Right lung (tissue), 5 donors: ENCODE results near the gene SOX6. TPM values are rescaled to one million over a fixed set of nuclear protein-coding genes. Genes with fewer than 3 reads are reported as not detected.

Source experiments
- DNase-seq, 2 donors: peaks; one replicate each; pipeline ENCODE4 v3.0.0-alpha.2; 2013
- polyA plus RNA-seq, 5 donors: library from polyadenylated mRNA; unstranded; fragments of 120-200 nt; gene quantifications; one replicate each; pipeline versions ENCODE4 v1.2.1 to v1.2.3, GENCODE V29; 2013; ENCODE audit warnings: inconsistent platforms in 1 of 5, low replicate concordance in 1 of 5; ENCODE audit not compliant: insufficient read length in 5 of 5, insufficient read depth in 1 of 5

SOX6 gene
- polyA plus RNA-seq, 5 donors = 9.5 to 18.8 (median 17.2) TPM

- no peak for DNase-seq
Observed at GRCh38 chr11:16318320-16318719, 38.0 kb downstream of the SOX6 start.

- DNase-seq = no peak
Observed at GRCh38 chr11:16317712-16318111, 38.6 kb downstream of the SOX6 start.

GRCh38 chr11:16313846-16314245 lies 42.5 kb downstream of the SOX6 start:
- no peak for DNase-seq

- no peak for DNase-seq
Observed at GRCh38 chr11:16312233-16312765, 44.0 kb downstream of the SOX6 start.

GRCh38 chr11:16311831-16312230 lies 44.5 kb downstream of the SOX6 start:
- DNase-seq = no peak

- DNase-seq = no peak
Observed at GRCh38 chr11:16310943-16311342, 45.4 kb downstream of the SOX6 start.

DNA sequence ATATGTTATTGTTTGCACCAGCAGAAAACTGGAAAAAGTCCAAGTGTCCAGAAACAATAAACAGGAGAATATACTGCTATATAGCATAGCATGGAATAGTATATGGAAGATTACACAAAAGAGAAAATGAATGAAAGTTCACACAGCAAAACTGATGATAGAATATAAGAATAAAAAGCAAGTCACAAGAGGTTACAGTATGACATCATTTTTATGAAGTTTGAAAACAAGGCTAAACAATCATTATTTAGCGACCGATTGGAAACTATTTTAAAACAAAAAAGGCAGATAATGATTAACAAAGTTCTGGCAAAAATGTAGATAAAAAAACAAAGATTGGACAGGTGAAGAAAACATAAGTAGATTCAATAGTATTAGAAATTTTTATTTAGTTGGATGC lies 47.1 kb downstream of the SOX6 start:
- DNase-seq = no peak

- no peak for DNase-seq
Observed at GRCh38 chr11:16301462-16301861, 54.9 kb downstream of the SOX6 start.

GRCh38 chr11:16299884-16300782 lies 56.2 kb downstream of the SOX6 start:
- DNase-seq = no peak

DNA sequence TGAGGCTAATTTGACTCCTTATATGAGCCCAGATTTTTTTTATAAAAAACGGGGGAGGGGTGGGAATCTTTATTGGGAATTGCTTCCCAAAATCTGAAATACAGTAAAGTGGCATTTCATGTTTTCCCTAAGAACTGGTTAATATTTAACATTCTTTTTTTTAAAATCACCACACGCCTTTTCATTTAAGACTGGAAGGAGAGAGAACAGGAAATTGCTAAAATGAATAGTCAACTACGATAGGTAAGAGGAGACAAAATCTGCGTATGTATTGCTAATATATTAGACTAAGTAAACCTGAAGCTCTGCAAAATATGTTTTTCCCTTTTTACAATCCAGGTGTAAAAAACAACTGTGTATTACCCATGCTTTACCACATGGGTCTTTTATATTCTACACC lies 57.0 kb downstream of the SOX6 start:
- no peak for DNase-seq

GRCh38 chr11:16297332-16297731 lies 59.0 kb downstream of the SOX6 start:
- DNase-seq = no peak

DNA sequence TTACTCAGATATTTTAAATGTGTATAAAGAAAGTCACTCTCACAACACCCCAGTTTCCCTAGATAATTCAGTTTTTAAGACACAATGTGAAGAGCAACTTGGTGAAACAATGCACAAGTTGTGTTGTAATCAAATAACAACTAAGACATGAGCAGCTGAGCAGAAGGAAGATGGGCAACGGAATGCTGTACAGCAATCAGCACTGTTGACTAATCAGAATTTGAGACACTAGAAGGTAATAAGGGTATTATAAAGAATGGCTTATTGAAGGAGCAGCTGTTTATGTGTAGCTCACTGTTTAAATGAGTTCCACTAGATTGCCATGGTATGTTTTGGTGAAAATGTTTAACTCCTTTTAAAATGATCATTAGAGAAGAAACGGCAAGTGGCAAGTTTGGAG lies 60.1 kb downstream of the SOX6 start:
- DNase-seq = no peak

- no peak for DNase-seq
Observed at GRCh38 chr11:16295592-16295991, 60.8 kb downstream of the SOX6 start.

DNA sequence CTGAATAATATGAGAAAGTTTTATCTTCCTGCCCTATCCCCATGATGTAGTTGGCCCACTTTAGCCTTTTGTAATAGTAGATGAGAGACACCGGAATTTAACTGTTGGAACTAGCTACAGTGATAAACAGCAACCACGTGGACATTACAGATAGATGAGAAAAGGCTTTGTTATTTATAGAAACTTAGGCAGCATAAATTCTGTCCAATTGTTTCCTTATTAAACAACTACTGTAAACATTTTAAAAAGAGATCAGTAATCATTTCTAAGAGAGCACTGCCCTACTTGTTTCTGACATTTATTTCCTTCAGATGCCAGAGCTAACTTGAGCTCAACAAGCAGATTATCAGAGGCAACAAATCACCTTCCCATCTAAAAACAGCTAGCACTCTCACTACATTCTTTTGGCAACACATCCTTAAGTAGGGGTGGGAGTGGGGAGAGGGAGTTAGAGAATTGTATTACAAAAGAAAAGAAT lies 63.1 kb downstream of the SOX6 start:
- DNase-seq = peak in 1 of 2 donors; percentile 38

GRCh38 chr11:16292167-16292859 lies 64.0 kb downstream of the SOX6 start:
- DNase-seq = no peak

DNA sequence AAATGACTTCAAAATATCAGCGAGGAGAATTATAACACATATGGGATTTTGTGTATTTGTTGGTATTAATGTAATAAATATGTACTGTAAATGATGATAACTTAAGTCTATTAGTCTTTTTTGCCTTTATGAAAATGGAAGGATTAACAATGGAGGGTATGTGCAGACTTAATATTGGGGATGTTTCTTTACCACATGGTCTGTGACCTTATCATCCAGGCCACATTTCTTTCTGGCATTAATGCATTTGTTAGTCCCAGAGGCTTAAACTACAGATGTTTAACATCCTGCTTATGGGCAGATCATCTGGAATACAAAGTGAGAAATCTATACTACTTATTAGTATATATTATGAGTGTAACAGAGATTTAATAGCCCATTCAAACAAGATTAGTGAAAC lies 64.6 kb downstream of the SOX6 start:
- no peak for DNase-seq

DNA sequence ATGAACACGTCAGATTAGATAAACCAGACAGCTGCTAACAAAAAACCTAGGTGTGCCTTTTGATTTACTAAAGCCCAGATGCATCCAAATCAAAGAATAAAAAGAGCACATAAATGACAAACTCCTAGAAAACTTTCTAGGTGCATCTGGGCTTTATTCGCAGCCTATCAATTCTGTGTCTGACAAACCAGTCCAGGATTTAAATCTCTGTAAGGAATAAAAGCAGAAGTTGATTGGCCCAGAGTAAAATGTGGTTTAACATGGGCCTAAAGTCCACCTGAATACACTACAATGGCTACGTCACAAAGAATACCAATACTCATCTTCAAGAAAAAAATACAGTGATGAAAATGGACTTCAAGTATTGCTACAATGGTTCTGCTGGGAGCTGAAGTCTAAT lies 66.8 kb downstream of the SOX6 start:
- DNase-seq = no peak

GRCh38 chr11:16287630-16288280 lies 68.6 kb downstream of the SOX6 start:
- DNase-seq = no peak

- DNase-seq = no peak
Observed at GRCh38 chr11:16286095-16286494, 70.3 kb downstream of the SOX6 start.

DNA sequence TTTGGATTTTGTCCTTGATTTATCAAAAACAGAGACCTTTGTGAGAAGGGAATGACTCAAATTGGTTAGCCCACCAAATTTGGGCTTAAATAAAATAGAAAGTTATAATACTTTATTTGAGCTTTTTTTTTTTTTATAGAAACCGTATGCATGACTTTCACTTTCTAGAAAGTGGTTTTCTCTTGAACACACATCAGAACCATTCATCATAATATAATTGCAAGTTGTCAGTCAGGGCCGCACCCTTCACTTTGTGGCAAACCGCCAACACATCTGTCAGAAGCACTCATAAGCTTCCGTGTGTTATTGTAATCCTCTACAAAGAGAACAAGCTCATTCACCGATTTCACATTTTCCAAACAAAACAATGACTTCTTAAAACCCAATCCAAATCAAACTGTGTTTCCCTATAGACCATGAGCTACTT lies 76.1 kb downstream of the SOX6 start:
- no peak for DNase-seq

DNA sequence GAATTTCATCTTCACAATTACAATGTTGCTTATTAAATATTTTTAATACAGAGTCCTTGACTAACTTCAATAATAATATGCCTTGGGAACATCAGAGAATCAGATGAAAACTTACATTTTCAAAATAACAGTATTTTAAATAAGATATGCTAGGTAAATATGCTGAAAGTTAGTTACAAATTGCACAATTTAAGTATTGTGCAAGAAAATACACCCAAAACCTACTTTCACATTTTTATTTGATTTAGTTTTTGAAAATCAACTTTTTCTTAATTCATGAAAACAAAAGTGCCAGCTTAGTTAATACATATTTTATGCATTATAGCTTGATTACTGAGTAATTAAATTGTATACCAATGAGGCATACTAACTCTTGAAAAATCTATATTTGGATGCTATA lies 76.8 kb downstream of the SOX6 start:
- DNase-seq = no peak

GRCh38 chr11:16278979-16279378 lies 77.4 kb downstream of the SOX6 start:
- no peak for DNase-seq
